ENCODE measurements around the gene DGUOK. TPM values are rescaled to one million over a fixed set of nuclear protein-coding genes. Genes with fewer than 3 reads are reported as not detected.

Gene DGUOK
- total RNA-seq, 2 donors from 2014 or later, result 77.4 to 107 TPM

DNA sequence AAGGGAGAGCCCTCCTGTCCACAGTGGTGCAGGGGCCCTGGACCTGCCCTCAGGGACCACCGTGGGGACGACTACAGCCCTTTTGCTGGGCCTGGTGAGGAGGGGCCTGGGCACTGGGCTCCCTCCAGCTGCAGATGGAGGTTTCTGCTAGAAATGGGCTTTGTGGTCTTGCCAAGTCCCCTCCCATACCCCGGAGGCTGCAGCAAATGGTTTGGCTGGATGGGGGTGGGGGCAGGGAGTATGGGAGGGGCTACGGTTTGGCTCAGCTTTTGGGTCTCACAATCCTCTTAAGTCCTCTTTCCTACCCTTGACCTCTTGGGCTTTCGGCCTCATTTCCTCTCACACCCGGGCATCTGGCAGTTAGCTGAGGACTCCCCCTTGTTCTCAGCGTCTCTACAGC, 79.8 kb downstream of the DGUOK start:
- peaks cover 20% of the 10 kb centered on the region for H3K4me1 ChIP-seq (replicated peaks)
- no peak for DNase-seq (ENCODE audit: low spot score)
- WGBS, result 25% methylated on average over 7 of the region's 7 CpGs

DNA sequence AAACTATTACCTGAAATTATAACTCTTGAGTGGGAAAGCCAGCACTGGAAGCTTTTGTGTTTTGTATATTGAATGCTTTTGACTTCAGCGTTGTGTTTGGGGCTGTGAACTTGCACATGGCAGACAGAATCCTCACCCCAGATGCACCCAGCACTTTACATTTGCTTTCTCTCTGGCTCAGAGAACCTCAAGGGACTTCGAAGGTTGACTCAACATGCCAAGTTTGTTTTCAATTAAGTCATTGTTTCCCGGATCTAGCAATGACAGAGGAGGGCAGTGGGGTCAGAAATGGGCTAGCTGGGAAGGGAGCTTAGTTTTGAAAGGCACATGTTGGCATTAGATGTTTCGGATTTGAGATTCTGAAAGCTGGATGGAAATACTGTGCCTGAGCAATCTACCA, 80.4 kb downstream of the DGUOK start:
- intact Hi-C loops (cut with DNase I), result no loop called here
- H3K4me1 ChIP-seq (replicated peaks), result peaks cover 20% of the 10 kb centered on the region

More for the DNA sequence above, 79.8 kb downstream of the DGUOK start:
- Histone ChIP-seq H3K36me3 (no peaks in the 10 kb centered on the region), H3K27me3 (replicated peaks; ENCODE audit: insufficient read depth) (no peaks in the 10 kb centered on the region), H3K9me3 (no peaks in the 10 kb centered on the region), H3K4me3 (no peak overlapping the region), H3K27ac (no peak overlapping the region)
- intact Hi-C loops (cut with DNase I), result no loop called here
- no peak for TF ChIP-seq POLR2A (IDR thresholded peaks at IDR 0.05)

GRCh38 chr2:74007711-74008110, 81.0 kb downstream of the DGUOK start:
- DNase-seq (ENCODE audit: low spot score), result no peak
- TF ChIP-seq POLR2AphosphoS5 (IDR thresholded peaks at IDR 0.05) (no peak), CTCF (IDR thresholded peaks at IDR 0.05) (no peak), POLR2A (IDR thresholded peaks at IDR 0.05) (no peak)
- H3K27me3 ChIP-seq (replicated peaks; ENCODE audit: insufficient read depth), result no peaks in the 10 kb centered on the region
- H3K36me3 ChIP-seq, result no peaks in the 10 kb centered on the region
- H3K4me3 ChIP-seq, result no peak overlapping the region
- no peaks in the 10 kb centered on the region for H3K9me3 ChIP-seq
- H3K4me1 ChIP-seq (replicated peaks), result peaks cover 20% of the 10 kb centered on the region
- intact Hi-C loops (cut with DNase I), result no loop called here
- no peak overlapping the region for H3K27ac ChIP-seq
- 81% methylated on average over 5 of the region's 5 CpGs for WGBS

More for the DNA sequence above, 80.4 kb downstream of the DGUOK start:
- Histone ChIP-seq H3K36me3 (no peaks in the 10 kb centered on the region), H3K27me3 (replicated peaks; ENCODE audit: insufficient read depth) (no peaks in the 10 kb centered on the region), H3K27ac (no peak overlapping the region), H3K4me3 (no peak overlapping the region), H3K9me3 (no peaks in the 10 kb centered on the region)
- 69% methylated on average over 4 of the region's 4 CpGs for WGBS
- no peak for TF ChIP-seq POLR2AphosphoS5 (IDR thresholded peaks at IDR 0.05)
- TF ChIP-seq POLR2A (IDR thresholded peaks at IDR 0.05), result no peak
- no peak for TF ChIP-seq CTCF (IDR thresholded peaks at IDR 0.05)
- DNase-seq (ENCODE audit: low spot score), result no peak

Small RNA genes within 50 kb of the gene (small RNA-seq; reads per million reads assigned to genes)
- gene AC110801.1 (0 reads per million in 2 donors), gene RNA5SP97 (0 to 0.19 reads per million in 2 donors)

Other genes with a start within 250 kb of the DGUOK start
- 10 to 100 TPM; 26.9 to 54.0 TPM for gene TPRKB, start 189.5 kb upstream of the DGUOK start, total RNA-seq
- gene DUSP11, start 146.8 kb upstream of the DGUOK start, total RNA-seq, result 10 to 100 TPM; 37.8 to 39.5 TPM
- under 1 TPM in 1 of 2 donors, not detected in 1; 0.91 TPM for gene C2orf78, start 142.7 kb upstream of the DGUOK start, total RNA-seq
- gene STAMBP, start 97.9 kb upstream of the DGUOK start, total RNA-seq, result 10 to 100 TPM; 45.9 to 56.6 TPM
- gene ACTG2, start 33.9 kb upstream of the DGUOK start, total RNA-seq, result 1,000 to 10,000 TPM; 1,031 to 1,176 TPM
- 10 to 100 TPM; 12.8 to 13.8 TPM for gene TET3, start 58.0 kb downstream of the DGUOK start, total RNA-seq
- gene BOLA3, start 221.0 kb downstream of the DGUOK start, total RNA-seq, result 10 to 100 TPM; 50.0 to 77.5 TPM

All from prostate gland (tissue), 2 donors.